RWPE1 (cell line): ENCODE data around the gene EFNA4.
A peak's percentile ranks its signal among the peaks of the same experiment; 100 is the strongest.

Experiments
- CTCF ChIA-PET: fragments of 350-600 bp; sonication (Branson Sonifier 250); formaldehyde crosslinking; extraction: SDS; loops from one replicate; lab custom pipeline; 2021; lab: Yijun Ruan, JAX
- POLR2A ChIA-PET: fragments of 400-600 bp; formaldehyde crosslinking; extraction: SDS; loops from one replicate; lab custom pipeline; 2020; ENCODE audit warnings: antibody characterized with exemption; ENCODE audit not compliant: low non-redundant PET; lab: Yijun Ruan, JAX
- DNase-seq: peaks from one replicate; pipeline ENCODE4 v3.0.0; 2012; ENCODE audit warnings: low spot score
- H3K27ac ChIP-seq: fragments of 450-650 bp; 2 replicates; pipeline ENCODE4 v1.5.1; 2017
- TF ChIP-seq, protein P1 (sequence below): fragments of 450-650 bp; conservative IDR thresholded peaks from 2 replicates; pipeline ENCODE4 v1.5.1; 2017; ENCODE audit warnings: low read depth, mild to moderate bottlenecking

The EFNA4 gene

DNA sequence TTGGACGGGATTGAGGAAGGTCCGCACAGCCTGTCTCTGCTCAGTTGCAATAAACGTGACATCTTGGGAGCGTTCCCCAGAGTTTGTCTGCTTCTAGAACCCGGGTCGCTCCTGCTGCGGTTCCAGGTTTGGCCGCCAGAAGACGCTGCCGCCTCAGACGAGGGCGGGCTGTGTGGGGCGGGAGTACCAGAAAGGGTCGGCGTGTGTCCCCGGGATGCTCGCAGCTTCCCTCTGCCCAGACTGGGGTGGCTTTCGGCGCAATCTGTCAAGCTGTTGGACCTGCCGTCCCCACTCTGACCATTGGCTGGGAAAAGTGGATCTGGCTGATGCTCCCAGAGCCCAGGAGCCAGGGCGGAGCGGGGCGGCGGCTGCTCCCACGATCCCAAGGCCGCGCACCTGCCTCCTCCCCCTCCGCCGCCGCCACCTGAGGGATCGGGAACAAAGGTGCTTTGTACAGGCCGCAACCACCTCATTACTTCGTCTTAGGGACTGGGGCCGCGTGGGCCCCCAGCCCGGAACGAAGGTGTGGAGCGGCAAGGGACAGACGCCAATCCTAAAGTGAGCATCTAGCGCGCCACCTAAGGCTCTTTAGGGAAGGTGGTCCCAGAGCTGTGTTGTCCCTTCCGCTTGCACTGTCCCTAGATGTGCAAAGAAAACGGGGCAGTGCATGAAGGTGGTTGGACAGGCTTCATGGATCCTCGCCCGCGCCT lies 683 bp upstream of the EFNA4 start:
- DNase-seq = no peak
- POLR2A ChIA-PET = no interaction called here
- CTCF ChIA-PET = interaction anchor here (0.6 to 1.0 kb wide), 6 partner anchors 17 to 103 kb away, joined by 3 to 5 read pairs (median 3); no protein-coding TSS in a partner anchor
- H3K27ac ChIP-seq = peak overlapping the region; percentile 92
- TF ChIP-seq, protein P1, sequence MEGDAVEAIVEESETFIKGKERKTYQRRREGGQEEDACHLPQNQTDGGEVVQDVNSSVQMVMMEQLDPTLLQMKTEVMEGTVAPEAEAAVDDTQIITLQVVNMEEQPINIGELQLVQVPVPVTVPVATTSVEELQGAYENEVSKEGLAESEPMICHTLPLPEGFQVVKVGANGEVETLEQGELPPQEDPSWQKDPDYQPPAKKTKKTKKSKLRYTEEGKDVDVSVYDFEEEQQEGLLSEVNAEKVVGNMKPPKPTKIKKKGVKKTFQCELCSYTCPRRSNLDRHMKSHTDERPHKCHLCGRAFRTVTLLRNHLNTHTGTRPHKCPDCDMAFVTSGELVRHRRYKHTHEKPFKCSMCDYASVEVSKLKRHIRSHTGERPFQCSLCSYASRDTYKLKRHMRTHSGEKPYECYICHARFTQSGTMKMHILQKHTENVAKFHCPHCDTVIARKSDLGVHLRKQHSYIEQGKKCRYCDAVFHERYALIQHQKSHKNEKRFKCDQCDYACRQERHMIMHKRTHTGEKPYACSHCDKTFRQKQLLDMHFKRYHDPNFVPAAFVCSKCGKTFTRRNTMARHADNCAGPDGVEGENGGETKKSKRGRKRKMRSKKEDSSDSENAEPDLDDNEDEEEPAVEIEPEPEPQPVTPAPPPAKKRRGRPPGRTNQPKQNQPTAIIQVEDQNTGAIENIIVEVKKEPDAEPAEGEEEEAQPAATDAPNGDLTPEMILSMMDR = peak; percentile 82

- POLR2A ChIA-PET = no interaction called here
- CTCF ChIA-PET = interaction anchor here (0.5 to 2.0 kb wide), 5 partner anchors 12 to 100 kb away, joined by 3 to 5 read pairs (median 3); partner anchors contain the start of gene ADAM15
- peak overlapping the region; percentile 92 for H3K27ac ChIP-seq
Measured at GRCh38 chr1:155064111-155064831, 731 bp downstream of the EFNA4 start.

GRCh38 chr1:155064832-155065429 lies 1.4 kb downstream of the EFNA4 start:
- DNase-seq = no peak
- POLR2A ChIA-PET = no interaction called here
- CTCF ChIA-PET = interaction anchor here (0.5 to 2.0 kb wide), 3 partner anchors 14 to 100 kb away, joined by 3 to 5 read pairs (median 3); partner anchors contain the start of gene ADAM15
- TF ChIP-seq, protein P1 = no peak
- H3K27ac ChIP-seq = 0 out of 2 replicates have a peak overlapping the region, but pooled peaks have one; percentile 22

More at GRCh38 chr1:155064111-155064831, 731 bp downstream of the EFNA4 start:
- TF ChIP-seq, protein P1 = no peak
- no peak for DNase-seq

DNA sequence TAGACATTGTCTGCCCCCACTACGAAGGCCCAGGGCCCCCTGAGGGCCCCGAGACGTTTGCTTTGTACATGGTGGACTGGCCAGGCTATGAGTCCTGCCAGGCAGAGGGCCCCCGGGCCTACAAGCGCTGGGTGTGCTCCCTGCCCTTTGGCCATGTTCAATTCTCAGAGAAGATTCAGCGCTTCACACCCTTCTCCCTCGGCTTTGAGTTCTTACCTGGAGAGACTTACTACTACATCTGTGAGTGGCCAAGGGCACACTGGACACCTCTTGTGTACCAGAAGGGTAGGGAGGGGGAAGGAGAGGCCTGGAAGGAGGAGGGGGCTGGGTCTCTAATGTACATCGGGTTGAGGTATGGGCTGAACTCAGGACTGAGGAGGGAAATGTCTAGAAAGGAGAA lies 3.2 kb downstream of the EFNA4 start:
- CTCF ChIA-PET = interaction anchor here (2.0 kb wide), 1 partner anchor 18 kb away, joined by 8 read pairs; no protein-coding TSS in a partner anchor
- DNase-seq = no peak
- H3K27ac ChIP-seq = peak overlapping the region; percentile 85
- POLR2A ChIA-PET = no interaction called here
- TF ChIP-seq, protein P1 = no peak

GRCh38 chr1:155068599-155068998 lies 5.1 kb downstream of the EFNA4 start:
- H3K27ac ChIP-seq = peak overlapping the region; percentile 85
- TF ChIP-seq, protein P1 = no peak
- no peak for DNase-seq
- ChIA-PET POLR2A (no interaction called here), CTCF (interaction anchor here (0.7 to 1.1 kb wide), 2 partner anchors 68 to 98 kb away, joined by 3 to 4 read pairs; no protein-coding TSS in a partner anchor)
